ENCODE measurements around the gene TBCD. TPM values are rescaled to one million over a fixed set of nuclear protein-coding genes. Genes with fewer than 3 reads are reported as not detected.
"Not testable (repeated sequence)": the region's sequence is repeated elsewhere in the genome, so short reads cannot be mapped to it uniquely, and the experiment has no call there.

TBCD gene
- polyA plus RNA-seq, 3 donors = 68.4 to 88.6 (median 83.1) TPM

DNA sequence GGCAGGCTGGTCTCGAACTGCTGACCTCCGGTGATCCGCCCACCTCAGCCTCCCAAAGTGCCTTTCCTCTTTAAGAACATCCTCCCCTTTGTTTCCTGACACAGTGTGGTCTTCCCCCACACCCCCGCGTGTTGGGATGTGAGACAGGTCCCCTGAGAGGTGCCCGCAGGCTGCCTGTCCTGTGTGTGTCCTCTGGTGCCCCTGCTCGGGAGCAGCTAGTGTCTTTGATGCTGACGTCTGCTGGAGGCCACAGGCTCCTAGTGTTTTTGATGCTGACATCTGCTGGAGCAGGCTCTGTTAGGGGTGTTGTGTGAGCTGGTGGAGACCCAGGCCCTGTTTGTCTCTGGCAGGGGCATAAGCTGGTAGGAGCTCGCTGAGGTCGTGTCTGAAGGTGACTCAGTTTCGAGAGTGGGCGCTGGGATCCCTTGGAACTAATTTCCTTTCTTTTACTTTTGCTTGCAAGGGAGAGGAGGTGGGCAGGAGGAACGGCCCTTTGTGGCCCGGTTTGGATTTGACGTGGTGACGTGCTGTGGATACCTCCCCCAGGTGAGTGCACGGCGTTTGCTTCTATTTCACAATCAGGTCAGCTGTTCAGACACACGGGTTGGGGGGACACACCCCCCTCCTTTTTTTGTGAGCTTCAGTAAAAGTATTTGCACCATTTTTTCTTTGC lies 29.4 kb upstream of the TBCD start:
- DNase-seq = no peak

DNA sequence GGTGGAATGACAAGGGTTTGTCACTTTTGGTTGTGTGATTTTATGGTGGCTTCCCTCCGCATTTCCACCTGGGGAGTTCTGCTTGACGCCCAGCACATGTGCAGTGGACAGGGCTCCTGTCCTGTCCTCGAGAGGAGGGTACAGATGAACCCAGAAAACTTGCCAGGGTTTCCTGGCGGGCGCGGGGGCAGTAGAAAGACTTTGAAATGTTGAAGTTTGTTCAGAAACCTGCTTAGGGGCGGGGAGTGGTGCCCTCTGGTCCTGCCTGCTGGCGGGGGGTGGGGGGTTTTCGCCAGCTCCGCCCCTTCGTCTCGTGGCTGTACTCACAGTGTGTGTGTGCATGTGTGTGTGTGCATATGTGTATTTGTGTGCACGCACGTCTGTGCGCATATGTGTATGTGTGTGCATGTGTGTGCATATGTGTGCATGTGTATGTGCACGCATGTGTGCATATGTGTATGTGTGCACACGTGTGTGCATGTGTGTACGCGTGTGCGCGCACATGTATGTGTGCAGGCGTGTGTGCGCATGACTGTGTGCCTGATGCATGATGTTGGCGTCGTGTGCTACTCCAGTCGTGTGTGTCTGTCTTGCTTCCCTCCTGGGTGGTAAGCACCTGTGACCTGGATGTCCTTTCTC lies 28.6 kb upstream of the TBCD start:
- no peak for DNase-seq

DNA sequence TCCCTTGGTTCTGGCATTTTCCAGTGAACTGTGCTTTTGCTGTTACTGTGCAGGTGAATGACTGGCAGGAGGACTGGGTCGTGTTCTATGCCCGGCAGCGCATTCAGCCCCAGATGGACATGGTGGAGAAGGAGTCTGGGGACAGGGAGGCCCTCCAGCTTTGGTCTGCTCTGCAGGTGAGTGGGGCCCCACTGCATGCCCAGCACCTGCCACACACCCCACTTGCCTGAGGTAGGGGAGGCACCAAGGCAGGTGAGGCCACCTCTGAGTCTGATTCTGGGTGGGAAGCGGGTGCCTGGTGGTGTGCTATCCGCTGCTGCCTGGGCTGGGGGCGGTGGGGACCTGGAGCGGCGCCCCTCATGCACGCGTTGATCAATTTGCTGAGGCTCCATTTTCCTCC lies 25.4 kb upstream of the TBCD start:
- DNase-seq = no peak

DNA sequence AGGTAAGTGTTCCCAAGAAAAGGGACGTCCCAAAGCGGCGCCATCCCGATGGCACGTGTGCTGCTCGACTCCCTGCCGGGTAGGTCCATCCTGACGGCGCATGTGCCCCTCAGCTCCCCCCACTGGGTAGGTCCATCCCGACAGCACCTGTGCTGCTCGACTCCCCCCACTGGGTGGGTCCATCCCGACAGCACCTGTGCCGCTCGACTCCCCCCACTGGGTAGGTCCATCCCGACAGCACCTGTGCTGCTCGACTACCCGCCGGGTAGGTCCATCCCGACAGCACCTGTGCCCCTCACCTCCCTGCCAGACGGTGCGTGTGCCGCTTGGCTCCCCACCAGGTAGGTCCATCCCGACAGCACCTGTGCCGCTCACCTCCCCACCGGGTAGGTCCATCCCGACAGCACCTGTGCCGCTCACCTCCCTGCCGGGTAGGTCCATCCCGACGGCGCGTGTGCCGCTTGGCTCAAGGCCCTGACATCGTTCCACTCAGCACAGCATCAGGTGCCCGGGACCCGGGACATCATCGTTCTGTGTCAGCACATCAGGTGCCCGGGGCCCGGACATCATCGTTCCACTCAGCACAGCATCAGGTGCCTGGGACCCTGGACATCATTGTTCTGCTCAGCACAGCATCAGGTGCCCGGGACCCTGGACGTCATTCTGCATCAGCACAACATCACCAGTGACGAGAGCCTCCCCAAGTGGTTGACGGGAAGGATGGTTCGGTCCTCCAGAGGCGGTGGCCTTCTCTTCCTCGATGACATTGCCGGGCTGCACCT lies 22.2 kb upstream of the TBCD start:
- DNase-seq = no peak

DNA sequence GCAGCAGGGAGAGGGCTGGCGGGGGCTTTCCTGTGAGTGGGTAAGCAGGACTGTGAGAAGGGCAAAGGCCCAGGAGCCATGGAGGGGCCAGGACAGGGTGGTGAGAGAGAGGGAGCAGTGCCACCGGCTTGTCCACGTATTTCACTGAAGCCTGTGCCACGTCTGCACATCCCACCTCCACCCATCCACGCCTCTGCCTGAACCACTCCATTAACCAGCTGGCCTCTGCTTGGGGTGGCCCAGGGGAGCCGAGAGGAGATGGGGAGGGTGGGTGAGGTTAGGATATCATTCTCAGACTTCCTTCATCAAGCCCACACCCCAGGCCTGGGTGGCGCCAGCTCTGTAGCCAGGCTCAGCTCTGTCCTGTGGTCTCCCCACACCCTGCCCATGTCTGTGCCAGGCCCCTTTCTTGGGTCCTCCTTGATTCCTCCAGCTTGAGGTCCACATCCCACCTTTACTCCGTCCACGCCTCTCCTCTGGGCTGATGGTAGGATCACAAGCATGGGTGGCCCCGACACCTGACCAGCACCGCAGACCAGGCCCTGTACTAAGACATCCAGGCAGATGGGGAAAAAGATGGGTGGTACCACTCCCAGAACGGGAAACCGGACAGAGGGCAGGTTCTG lies 19.6 kb upstream of the TBCD start:
- no peak for DNase-seq

DNA sequence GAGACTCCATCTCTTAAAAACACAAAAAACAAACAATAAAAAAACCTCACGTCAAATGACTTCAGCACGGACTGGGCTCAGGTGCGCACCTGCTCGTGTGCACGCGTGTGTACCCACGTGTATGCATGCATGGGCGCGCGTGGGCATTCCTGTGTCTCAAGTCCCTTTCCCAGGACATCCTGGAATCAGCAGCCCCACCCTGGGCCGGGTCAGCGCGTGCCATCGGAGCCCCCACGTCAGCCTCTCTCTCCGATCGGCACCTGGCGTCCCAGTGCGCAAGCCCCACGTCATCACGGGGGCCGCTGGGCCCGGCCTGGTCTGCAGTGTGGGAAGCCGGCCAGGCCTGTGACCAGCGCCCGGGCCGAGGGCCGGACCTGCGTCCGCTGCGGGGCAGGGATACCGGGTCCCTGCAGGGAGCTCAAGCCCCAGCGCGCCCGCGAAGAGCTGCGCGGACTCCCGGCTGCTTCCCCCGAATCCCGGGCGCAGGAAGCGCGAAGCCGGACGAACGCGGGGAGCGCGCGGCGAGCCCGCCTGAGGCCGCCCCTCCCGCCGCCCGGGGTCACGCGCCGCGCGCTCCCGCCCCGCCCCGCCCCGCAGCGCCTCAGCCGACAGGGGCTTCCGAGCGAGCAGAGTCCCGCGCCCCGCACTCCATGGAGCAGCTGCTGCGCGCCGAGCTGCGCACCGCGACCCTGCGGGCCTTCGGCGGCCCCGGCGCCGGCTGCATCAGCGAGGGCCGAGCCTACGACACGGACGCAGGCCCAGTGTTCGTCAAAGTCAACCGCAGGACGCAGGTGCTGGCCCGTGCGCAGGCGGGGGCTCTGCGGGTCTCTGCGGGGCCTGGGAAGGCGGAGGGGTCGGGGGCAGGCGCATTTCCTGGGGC lies 16.6 kb upstream of the TBCD start, which contains the start of gene FN3K:
Gene FN3K (plus strand): TSS at position 629 of the 880 bp plus-strand sequence. CDS start 22 bp downstream, at position 651.
- DNase-seq = no peak

DNA sequence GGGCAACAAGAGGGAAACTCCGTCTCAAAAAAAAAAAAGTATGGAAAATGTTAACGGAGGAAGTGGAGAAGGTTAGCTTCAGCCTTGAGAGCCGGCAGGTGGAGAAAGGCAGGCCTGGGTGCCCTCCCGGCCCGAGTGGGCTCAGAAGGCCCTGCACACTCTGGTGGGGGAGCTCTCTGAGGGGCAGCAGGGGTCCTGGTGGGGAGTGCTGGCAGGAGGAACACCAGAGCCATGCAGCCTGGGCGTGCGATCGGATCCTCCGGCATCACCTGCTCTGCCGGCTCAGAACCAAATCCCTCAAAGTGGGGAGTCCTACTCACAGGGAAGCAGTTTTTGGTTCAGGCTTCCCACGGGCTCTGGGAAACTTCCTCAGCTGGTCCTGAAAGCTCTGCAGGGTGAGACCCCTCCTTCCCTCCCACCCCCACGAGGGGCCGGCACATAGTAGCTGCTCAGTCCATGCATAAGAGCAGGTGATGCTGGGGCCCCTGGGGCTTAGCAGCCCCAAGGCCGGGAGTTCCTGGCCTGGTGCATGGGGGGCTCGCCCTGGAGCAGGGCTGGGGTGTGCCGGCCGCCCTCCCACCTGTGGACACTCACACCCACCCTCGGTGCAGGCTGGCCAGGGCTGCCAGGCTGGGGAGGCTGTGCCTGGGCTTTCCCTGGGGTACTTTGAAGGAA lies 15.2 kb upstream of the TBCD start:
- no peak for DNase-seq

DNA sequence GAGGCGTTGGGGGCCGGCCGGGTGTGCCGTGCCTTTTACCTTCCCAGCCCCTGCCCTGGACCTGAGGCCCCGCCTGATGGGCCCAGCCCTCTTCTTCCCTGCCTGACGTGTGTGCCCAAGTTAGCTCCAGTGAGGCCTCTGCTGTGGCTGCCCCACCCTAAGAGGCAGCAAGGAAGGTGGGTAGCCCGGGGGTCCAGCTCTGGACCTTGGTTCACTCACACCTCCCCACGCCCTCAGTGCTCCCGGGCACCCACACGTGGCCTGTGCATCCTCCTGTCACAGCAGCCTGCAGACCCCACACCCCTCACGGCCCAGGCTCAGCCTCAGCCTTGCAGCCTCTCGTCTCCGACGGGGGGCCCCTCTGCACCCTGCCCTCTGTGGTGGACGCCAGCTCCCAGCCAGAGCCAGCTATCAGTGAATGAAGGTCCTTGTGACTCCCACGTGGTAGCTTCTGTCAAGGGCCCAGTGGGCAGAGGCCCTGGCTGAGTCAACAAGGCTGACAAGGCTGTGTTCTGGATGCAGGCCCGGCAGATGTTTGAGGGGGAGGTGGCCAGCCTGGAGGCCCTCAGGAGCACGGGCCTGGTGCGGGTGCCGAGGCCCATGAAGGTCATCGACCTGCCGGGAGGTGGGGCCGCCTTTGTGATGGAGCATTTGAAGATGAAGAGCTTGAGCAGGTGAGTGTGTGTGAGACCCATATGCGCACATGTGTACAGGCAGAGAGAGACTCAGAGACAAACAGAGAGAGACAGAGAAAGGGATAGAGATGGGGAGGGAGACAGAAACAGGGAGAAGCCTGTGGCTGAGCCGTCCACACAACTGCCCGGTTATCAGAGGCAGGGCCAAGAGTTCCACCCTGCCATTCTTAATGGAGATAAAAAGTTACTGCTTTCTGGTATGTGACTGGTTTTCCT lies 13.6 kb upstream of the TBCD start:
- no peak for DNase-seq

DNA sequence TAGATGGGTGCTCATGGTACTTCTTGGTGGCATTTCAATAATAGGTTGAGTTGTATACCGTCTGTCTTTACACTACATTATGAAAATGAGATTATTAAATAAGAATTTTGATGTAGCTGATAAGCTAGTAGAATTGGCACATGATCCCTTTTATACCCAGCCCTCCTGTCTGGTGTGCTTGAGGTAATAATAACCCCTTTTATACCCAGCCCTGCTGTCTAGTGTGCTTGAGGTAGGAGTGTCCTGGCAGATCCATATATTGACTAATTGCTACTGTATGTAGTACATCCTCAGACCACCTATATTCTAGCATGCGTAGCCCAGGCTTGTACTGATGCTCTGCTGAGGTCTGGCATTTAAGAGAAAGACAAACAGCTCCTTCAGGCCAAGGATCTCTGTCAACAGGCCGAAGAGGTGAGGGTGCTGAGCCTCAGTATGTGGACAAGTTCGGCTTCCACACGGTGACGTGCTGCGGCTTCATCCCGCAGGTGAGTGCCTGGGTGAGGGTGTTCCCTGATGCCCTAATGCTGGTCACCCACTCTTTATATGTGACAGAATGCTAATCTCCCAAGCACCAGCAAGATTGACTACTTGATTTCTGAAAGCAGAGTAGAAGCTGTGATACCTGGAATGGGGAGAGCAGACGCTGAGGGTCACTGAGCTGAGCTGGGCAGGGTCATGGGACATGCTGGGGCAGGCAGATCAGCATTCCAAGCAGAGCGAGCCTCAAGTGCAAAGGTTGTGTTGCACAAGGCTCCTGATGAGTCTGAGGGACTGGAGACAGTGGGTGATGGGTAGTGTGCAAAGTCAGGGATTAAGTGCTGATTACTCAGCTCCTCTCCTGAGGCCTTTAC lies 10.7 kb upstream of the TBCD start:
- no peak for DNase-seq

DNA sequence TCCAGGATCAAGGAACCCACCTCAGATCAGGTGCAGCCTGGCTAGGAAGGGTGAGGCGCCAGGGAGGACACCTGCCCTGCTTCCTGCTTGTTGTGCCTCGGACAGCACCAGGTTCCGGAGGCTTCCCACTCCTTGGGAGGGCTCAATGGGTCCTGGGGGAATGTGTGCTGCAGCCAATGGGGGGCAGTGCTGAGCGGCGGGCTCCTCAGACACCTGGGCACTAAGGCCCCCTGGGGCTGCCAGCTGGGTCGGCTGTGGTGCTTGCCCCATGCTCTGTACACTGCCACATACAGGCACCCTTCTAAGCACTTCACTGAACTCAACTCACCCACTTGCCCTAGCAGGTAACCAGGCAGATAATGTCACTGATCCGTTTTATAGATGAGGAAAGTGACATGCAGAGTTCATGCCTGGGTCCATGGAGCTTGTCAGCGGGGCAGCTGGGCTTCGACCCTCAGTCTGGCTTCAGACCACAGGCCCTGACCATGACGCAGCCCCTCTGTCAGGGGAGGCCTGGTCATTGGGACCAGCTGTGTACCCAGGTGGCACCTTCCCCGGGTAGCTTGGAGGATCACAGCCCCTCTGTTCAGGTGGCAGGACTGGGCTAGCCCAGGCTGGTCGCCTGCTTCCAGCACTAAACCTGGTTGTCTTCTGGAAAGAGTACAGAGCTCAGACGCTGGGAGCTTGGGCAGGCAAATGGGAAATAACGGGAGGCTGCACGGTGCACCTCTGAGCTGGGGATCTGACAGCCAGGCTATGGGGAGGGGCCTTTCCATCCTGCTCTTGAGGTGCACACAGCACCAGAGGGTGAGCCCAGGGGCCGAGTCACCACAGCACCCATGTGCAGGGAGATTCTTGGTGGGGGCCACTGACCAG lies 8.3 kb upstream of the TBCD start:
- DNase-seq = no peak

DNA sequence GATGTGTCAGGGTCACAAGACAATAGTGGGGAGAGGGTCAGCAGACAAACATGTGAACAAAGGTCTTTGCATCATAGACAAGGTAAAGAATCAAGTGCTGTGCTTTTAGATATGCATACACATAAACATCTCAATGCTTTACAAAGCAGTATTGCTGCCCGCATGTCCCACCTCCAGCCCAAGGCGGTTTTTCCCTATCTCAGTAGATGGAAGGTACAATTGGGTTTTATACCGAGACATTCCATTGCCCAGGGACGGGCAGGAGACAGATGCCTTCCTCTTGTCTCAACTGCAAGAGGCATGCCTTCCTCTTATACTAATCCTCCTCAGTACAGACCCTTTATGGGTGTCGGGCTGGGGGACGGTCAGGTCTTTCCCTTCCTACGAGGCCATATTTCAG lies 7.1 kb upstream of the TBCD start:
- DNase-seq = not testable (repeated sequence)

DNA sequence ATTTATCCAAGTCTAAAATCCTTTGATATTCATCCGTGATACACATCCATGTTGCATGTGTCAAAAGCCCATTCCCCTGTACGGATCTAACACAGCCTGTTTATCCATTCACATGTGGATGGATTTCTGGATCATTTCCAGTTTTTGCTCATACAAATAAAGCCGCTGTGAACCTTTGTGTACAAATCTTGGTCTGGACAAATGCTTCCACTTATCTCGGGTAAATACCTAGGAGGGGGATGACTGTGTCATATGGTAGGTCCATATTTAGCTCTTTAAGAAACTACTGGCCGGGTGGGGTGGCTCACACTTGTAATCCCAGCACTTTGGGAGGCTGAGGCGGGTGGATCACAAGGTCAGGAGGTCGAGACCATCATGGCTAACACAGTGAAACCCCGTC lies 6.3 kb upstream of the TBCD start:
- no peak for DNase-seq

DNA sequence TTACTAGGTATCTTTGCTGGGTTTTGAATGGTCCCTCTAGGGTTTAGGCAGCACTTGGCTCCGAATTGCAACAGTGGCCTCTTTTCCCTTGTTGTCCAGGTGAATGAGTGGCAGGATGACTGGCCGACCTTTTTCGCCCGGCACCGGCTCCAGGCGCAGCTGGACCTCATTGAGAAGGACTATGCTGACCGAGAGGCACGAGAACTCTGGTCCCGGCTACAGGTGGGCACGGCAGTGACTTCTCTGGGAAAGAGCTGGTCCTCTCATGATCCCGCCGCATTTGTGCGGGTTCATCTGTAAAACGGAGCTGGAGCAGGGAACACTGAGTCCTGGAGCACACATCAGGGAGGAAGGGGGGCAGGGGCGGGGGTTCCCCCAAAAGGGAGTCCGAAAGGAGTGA lies 3.1 kb upstream of the TBCD start:
- DNase-seq = no peak

DNA sequence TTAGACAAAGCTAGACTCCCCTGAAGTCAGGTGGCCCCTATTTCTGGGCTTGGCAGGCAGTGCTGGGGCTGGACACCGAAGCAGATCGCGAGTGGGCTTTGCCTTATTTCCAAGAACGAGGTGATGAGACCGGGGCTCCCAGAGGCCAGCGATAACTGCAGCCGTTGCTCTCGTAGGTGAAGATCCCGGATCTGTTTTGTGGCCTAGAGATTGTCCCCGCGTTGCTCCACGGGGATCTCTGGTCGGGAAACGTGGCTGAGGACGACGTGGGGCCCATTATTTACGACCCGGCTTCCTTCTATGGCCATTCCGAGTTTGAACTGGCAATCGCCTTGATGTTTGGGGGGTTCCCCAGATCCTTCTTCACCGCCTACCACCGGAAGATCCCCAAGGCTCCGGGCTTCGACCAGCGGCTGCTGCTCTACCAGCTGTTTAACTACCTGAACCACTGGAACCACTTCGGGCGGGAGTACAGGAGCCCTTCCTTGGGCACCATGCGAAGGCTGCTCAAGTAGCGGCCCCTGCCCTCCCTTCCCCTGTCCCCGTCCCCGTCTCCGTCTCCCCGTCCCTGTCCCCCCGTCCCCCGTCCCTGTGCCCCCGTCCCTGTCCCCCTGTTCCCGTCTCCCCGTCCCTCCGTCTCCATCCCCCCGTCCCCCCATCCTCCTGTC lies 1.5 kb upstream of the TBCD start:
- no peak for DNase-seq

DNA sequence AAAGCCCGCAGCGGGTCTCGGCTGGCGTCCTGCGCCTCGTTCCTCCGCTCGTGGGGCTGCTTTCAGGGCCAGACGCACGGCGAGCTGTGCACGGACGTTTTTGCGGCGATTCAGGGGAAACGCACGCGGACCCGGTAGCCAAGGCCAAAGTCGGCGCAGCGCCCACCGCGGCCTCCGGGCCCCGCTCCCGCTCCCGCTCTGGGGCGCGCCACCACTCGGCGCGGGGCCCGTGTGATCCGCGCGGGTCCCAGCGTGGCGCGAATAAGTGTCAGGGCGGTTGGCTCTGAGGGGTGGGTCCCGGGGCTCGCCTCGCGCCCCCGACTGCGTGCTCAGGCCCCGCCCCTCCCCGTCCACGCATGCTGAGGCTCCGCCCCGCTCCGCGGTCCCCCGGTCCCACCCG lies 694 bp upstream of the TBCD start:
- peak; percentile 41 for DNase-seq

DNA sequence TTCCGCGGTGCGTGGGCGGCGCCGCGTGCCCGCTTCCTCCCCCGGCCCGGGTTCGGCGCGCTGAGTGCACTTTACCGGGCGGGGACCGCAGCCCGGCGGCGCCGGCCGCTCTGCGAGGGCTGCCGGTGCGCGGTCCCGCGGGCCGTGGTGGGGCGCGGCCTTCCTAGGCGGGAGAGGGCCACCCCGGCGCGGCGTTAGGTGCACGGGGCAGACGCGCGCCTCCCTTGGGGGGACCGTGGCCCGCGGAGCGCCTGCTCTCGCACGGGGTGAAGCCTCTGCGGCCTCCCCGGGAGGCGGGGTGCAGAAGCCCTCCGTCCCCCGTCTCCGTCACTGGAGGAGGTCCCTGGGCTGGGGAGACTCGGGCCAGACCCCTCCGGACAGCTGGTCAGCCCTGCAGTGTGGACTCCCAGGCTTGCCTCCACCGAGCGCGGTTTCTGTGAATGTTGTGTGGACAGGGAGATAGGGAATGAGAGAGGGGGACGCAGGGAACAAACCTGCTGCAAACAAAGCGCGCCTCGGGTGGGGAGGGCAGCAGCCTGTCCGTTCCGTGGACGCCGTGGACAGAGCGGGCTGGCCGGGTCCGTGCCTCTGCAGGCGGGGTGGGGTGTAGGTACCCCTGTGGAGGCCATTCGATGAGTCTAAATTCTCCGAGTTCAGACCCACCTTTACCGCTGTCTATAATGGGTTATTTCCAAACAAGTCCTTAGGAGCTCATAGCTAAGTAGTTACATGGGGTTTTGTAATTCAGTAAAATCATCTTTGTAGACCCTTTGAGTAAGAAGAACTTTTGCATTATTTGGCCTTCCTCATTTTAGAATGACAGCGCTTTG lies 721 bp downstream of the TBCD start:
- DNase-seq = no peak

DNA sequence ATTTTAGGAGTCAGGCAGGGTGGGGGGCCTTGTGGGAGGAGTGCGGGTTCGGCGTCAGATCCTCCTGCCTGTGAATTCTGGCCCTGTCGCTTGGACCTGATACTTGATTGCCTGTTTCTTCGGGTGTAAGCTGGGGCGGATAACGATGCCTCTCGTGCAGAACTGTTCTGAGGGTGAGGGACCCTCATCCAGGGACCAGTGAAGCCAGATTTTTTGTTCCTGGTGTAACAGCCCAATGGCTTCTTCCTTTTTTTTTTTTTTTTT lies 1.3 kb downstream of the TBCD start:
- DNase-seq = no peak
